NB4 (cell line): ENCODE data around the gene GID8.

Source experiments
- DNase-seq: peaks from one replicate; pipeline ENCODE4 v3.0.0; 2010; ENCODE audit warnings: low read depth
- H3K4me3 ChIP-seq: one replicate; pipeline ENCODE4 v1.5.1; 2011; ENCODE audit warnings: mild to moderate bottlenecking, low read depth, low read length, moderate library complexity
- MYC ChIP-seq: IDR thresholded peaks from 2 replicates; pipeline ENCODE4 v1.6.1; 2011; ENCODE audit warnings: low read depth, low read length
- POLR2A ChIP-seq: IDR thresholded peaks from 2 replicates; pipeline ENCODE4 v1.6.1; 2011; ENCODE audit warnings: mild to moderate bottlenecking; ENCODE audit not compliant: insufficient read length; ENCODE audit errors: extremely low read depth
- TF ChIP-seq, protein P1 (sequence below): IDR thresholded peaks from one replicate; pipeline ENCODE4 v1.5.1; 2012; ENCODE audit warnings: low read depth, low read length
- TF ChIP-seq, protein P2 (sequence below): IDR thresholded peaks from 2 replicates; pipeline ENCODE4 v1.6.1; 2011; ENCODE audit warnings: low read depth, low read length

GID8 gene

DNA sequence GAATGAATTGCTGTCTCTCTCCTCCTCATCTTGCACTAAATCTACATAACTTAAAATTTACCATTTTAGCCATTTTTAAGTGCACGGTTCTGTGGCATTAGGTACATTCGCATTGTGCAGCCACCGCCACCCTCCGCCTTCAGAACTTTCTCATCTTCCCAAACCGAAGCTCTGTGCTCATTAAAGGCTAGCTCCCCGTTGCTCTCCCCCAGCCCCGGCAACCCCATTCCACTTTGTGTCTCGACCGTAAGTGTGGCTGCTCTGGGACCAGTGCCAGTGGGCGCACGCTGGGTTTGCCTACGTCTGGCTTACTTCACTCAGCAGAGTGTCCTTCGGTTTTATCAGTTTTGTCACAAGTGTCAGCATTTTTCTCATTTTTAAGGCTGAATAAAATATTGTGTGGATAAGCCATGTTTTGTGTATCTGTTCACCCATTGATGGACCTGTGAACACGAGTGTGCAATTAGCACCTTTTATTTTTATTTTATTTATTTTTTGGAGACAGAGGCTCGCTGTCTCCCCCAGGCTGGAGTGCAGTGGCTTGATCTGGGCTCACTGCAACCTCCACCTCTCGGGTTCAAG is 31.3 kb downstream of the GID8 start:
- no peak overlapping the region for H3K4me3 ChIP-seq
- TF ChIP-seq, protein P1, sequence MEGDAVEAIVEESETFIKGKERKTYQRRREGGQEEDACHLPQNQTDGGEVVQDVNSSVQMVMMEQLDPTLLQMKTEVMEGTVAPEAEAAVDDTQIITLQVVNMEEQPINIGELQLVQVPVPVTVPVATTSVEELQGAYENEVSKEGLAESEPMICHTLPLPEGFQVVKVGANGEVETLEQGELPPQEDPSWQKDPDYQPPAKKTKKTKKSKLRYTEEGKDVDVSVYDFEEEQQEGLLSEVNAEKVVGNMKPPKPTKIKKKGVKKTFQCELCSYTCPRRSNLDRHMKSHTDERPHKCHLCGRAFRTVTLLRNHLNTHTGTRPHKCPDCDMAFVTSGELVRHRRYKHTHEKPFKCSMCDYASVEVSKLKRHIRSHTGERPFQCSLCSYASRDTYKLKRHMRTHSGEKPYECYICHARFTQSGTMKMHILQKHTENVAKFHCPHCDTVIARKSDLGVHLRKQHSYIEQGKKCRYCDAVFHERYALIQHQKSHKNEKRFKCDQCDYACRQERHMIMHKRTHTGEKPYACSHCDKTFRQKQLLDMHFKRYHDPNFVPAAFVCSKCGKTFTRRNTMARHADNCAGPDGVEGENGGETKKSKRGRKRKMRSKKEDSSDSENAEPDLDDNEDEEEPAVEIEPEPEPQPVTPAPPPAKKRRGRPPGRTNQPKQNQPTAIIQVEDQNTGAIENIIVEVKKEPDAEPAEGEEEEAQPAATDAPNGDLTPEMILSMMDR, result no peak
- TF ChIP-seq, protein P2, sequence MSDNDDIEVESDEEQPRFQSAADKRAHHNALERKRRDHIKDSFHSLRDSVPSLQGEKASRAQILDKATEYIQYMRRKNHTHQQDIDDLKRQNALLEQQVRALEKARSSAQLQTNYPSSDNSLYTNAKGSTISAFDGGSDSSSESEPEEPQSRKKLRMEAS, result no peak
- TF ChIP-seq MYC, result no peak
- no peak for TF ChIP-seq POLR2A
- no peak for DNase-seq

DNA sequence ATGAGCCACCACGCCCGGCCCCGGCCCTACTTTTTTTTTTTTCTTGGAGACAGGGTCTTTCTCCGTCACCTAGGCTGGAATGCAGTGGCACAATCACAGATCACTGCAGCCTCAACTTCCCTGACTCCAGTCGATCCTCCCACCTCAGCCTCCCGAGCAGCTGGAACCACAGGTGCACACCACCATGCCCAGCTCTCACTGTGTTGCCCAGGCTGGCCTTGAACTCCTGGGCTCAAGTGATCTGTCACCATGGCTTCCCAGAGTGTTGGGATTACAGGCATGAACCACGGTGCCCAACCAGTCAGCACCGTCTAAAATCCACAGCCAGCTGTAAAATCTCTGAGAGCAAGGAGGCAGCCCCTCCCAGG is 32.0 kb downstream of the GID8 start:
- no peak for DNase-seq
- no peak overlapping the region for H3K4me3 ChIP-seq
- TF ChIP-seq, protein P2, result no peak
- TF ChIP-seq, protein P1, result no peak
- TF ChIP-seq MYC, result no peak
- no peak for TF ChIP-seq POLR2A

DNA sequence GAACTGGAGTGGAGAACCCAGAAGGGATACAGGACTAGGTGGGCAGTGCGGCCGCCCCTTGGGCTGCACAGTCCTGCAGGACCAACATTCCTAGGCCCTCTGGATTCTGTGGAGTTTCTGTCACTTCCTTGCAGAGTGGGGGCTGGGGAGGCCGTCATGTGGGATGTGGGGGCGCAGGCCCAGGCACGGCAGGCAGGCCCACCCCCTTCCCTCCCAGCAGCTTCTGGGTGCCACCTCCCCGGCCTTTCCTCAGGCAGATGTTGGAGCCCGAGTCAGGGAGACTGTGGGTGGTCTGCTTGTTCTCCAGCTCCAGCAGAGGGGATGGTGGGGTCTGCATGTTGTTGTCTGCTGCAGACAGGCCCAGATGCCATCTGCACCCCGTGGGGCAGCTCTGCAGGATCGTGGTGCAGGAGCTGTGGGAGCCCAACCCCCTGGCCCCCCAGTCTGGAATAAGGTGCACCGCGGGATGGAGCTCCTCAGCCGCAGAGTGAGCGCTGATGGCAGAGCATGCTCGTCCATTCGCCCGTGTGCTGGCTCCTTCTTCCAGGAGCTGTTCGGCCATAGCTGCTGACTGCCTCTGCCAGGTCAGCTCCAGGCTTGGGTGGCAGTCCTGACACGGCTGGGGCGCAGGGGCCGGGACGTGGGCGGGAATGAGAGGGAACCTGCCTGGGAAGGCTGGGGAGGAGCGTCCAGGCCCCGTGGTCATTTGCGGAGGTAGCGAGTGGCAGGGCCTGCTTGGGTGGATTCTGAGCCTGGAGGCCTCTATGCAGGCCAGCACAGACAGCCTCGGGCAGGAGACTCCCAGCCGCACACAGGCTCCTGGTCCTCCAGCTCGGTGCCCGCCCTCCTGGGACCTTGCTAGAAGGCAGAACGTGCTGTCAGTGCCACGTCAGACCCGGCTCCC is 32.6 kb downstream of the GID8 start:
- TF ChIP-seq, protein P2, result no peak
- no peak overlapping the region for H3K4me3 ChIP-seq
- DNase-seq, result no peak

DNA sequence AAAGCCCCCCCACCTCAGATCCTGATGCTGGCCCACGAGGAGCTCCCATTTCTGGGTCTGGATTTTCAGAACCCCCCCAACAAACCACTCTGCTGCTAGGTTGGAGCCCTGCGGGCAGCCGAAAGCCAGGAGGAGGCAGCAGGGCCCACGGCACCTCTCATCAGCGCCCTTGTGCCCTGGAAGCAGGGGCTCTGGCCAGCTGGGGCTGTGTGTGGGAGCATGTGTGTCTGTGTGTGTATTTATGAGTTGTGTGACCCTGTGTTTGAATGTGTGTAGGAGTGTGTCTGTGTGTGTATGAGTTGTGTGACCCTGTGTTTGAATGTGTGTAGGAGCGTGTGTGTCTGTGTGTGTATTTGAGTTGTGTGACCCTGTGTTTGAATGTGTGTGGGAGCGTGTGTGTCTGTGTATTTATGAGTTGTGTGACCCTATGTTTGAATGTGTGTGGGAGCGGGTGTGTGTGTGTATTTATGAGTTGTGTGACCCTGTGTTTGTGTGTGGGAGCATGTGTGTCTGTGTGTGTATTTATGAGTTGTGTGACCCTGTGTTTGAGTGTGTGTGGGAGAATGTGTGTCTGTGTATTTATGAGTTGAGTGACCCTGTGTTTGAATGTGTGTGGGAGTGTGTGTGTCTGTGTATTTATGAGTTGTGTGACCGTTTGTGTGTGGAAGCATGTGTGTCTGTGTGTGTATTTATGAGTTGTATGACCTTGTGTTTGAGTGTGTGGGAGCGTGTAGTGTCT is 33.4 kb downstream of the GID8 start:
- TF ChIP-seq, protein P1, result no peak
- TF ChIP-seq MYC (no peak), POLR2A (no peak)
- TF ChIP-seq, protein P2, result no peak
- no peak overlapping the region for H3K4me3 ChIP-seq
- no peak for DNase-seq

DNA sequence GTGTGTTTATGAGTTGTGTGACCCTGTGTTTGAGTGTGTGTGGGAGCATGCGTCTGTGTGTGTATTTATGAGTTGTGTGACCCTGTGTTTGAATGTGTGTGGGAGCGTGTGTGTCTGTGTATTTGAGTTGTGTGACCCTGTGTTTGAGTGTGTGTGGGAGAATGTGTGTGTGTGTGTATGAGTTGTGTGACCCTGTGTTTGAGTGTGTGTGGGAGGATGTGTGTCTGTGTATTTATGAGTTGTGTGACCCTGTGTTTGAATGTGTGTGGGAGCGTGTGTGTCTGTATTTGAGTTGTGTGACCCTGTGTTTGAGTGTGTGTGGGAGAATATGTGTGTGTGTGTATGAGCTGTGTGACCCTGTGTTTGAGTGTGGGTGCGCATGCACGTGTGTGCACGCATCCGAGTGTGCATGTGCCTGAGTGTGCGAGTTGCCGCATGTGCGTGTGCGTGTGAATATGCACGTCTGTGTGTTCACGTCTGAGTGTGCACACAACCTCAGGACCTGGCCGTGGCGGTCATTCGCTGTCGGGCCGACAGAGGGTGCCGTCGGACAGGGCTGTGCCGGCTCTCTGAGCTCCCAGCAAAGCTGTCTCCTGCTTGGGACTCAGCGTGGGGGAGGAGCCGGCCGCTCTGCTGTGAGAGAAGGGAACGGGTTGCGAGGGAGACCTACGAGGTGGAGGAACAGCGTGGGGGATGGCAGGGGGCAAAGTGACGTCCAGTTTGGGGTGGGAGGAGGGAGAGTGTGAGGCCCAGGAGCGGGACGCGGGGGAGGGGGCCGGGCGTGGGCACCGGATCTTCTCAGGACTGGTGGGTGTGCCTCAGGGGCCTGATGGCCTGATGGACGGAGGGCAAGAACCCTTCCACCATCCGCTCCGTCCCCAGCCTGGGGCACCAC is 34.2 kb downstream of the GID8 start:
- DNase-seq, result peak; percentile 92
- TF ChIP-seq MYC (peak; percentile 63; the same call in 1 of the 2 replicates), POLR2A (no peak)
- TF ChIP-seq, protein P2, result peak; percentile 85
- TF ChIP-seq, protein P1, result peak; percentile 80
- no peak overlapping the region for H3K4me3 ChIP-seq
